Pancreas (tissue), 10 donors: ENCODE measurements around the gene NT5C3A. TPM values are rescaled to one million over a fixed set of nuclear protein-coding genes. Genes with fewer than 3 reads are reported as not detected.

ENCODE experiments used
- ATAC-seq, 4 donors: fragments of 200-7000 bp; cut with Tn5 transposase; one replicate each; pipeline versions ENCODE4 v1.8.0 to v1.9.1; 2020; ENCODE audit warnings: mild to moderate bottlenecking in 4 of 4, moderate library complexity in 4 of 4
- DNase-seq, 6 donors: peaks; one replicate each; pipeline ENCODE4 v3.0.0-alpha.2; 2020
- FAIRE-seq: peaks from 2 replicates; lab custom pipeline; 2012; peaks lifted over from hg19 to GRCh38; lab: Jason Lieb, UNC
- H3K27ac ChIP-seq, 4 donors: fragments of 200-600 bp; sonication (generic); 1 replicate in 3 of 4; 2 replicates in 1 of 4; pipeline versions ENCODE4 v1.5.0 to v1.8.0; 2020
- H3K27me3 ChIP-seq, 4 donors: fragments of 200-600 bp; one replicate each; pipeline ENCODE4 v1.8.0; 2021
- H3K36me3 ChIP-seq, 3 donors: fragments of 200-600 bp; sonication (generic) in 1 of 3; one replicate each; pipeline versions ENCODE4 v1.5.0 to v1.8.0; 2020 to 2021
- H3K4me1 ChIP-seq, 3 donors: fragments of 200-600 bp; one replicate each; pipeline ENCODE4 v1.8.0; 2021
- H3K4me3 ChIP-seq, 4 donors: fragments of 200-600 bp; sonication (generic) in 2 of 4; one replicate each; pipeline versions ENCODE4 v1.5.0 to v1.8.0; 2020 to 2021
- H3K9me3 ChIP-seq, 4 donors: fragments of 200-600 bp; one replicate each; pipeline ENCODE4 v1.8.0; 2021
- WGBS, 2 donors: extraction: QIAGEN DNeasy Blood & Tissue Kit; methylation state at CpG; one replicate each; pipeline ENCODE4 v1.1.7; 2013; 5-methylcytosine and 5-hydroxymethylcytosine counted together
- intact Hi-C, 3 donors: fragments of 100-400 bp; cut with DNase I; formaldehyde crosslinking; loops; one replicate each; pipeline versions ENCODE4 v1.11.1 to v1.14.2; 2022
- polyA plus RNA-seq, 2 donors: library from polyadenylated mRNA; stranded (reverse); fragments of 200-250 nt; gene quantifications; one replicate each; pipeline ENCODE4 v1.2.3, GENCODE V29; 2013
- total RNA-seq, 6 donors: library from RNA; stranded (reverse); fragmentation: NEBNext Ultra II Directional in 4 of 6; extraction: Animal tissue kit (Norgen Biotek cat#: 25700) in 4 of 6; gene quantifications; one replicate each; pipeline versions ENCODE4 v1.2.1 to v1.2.4, GENCODE V29; 2021 to 2023
- TF ChIP-seq, protein P1 (sequence below), 4 donors: fragments of 200-600 bp; sonication (generic) in 3 of 4; IDR thresholded peaks; one replicate each; pipeline versions ENCODE4 v1.5.0 to v1.8.0; 2021; ENCODE audit warnings: antibody characterized with exemption in 4 of 4
- donor health status: healthy with polysubstance abuse.
- donor health status: DM: no; HTN: no; CAD: no; lungs with moderate emphysema.
- donor health status: DM: no; HTN: no; CAD: no.
- donor health status: control.
- donor health status: control.
- donor health status: Bipolar disorder and iron deficiency.
- donor health status: DM: yes; HTN: yes; CAD: no.
- donor health status: DM: no; HTN: no; CAD: no.
- donor health status: DM: no; HTN: no; CAD: no.
- donor health status: DM: yes; HTN: yes; CAD: no.

The NT5C3A gene
- total and polyA plus RNA-seq, 8 donors = 13.8 to 30.3 (median 24.6) TPM

DNA sequence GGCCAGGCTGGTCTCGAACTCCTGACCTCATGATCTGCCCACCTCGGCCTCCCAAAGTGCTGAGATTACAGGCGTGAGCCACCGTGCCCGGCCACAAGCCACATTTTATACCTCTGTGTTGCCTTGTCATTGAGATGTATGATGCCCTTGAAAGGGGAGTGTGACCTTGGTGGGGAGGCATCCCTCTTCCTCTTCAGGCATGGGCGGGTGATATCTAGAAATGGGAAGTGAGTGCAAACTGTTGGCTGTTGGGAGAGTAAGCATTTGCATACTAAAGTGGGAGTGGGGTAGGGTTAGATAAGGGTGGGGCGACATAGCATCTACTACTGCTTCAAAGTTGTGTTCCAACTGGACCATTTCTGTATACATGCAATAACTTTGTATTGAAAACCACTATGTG is 26.6 kb upstream of the NT5C3A start:
- H3K9me3 ChIP-seq = no peaks in the 10 kb centered on the region
- WGBS, 2 donors = 77 to 88% methylated on average over 7 of the region's 7 CpGs
- no peak overlapping the region for H3K27ac ChIP-seq
- DNase-seq = no peak
- no peak for FAIRE-seq
- H3K36me3 ChIP-seq = no peaks in the 10 kb centered on the region
- intact Hi-C loops = no loop called here
- no peaks in the 10 kb centered on the region for H3K27me3 ChIP-seq
- TF ChIP-seq, protein P1, sequence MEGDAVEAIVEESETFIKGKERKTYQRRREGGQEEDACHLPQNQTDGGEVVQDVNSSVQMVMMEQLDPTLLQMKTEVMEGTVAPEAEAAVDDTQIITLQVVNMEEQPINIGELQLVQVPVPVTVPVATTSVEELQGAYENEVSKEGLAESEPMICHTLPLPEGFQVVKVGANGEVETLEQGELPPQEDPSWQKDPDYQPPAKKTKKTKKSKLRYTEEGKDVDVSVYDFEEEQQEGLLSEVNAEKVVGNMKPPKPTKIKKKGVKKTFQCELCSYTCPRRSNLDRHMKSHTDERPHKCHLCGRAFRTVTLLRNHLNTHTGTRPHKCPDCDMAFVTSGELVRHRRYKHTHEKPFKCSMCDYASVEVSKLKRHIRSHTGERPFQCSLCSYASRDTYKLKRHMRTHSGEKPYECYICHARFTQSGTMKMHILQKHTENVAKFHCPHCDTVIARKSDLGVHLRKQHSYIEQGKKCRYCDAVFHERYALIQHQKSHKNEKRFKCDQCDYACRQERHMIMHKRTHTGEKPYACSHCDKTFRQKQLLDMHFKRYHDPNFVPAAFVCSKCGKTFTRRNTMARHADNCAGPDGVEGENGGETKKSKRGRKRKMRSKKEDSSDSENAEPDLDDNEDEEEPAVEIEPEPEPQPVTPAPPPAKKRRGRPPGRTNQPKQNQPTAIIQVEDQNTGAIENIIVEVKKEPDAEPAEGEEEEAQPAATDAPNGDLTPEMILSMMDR (IDR thresholded peaks at IDR 0.05) = no peak
- H3K4me1 ChIP-seq = no peaks in the 10 kb centered on the region
- no peak for ATAC-seq
- no peak overlapping the region for H3K4me3 ChIP-seq

- H3K4me1 ChIP-seq = no peaks in the 10 kb centered on the region
- DNase-seq = no peak
- no peak for FAIRE-seq
- no peaks in the 10 kb centered on the region for H3K36me3 ChIP-seq
- TF ChIP-seq, protein P1 (IDR thresholded peaks at IDR 0.05) = no peak
- H3K4me3 ChIP-seq = no peak overlapping the region
- no peak overlapping the region for H3K27ac ChIP-seq
- H3K27me3 ChIP-seq = no peaks in the 10 kb centered on the region
- no peaks in the 10 kb centered on the region for H3K9me3 ChIP-seq
- WGBS, 2 donors = 63 to 69% methylated on average over 2 of the region's 2 CpGs
- intact Hi-C loops = no loop called here
- ATAC-seq = no peak
Measured at GRCh38 chr7:33087858-33088257, 25.3 kb upstream of the NT5C3A start.

- Histone ChIP-seq H3K4me3 (no peak overlapping the region), H3K36me3 (no peaks in the 10 kb centered on the region), H3K9me3 (no peaks in the 10 kb centered on the region), H3K4me1 (no peaks in the 10 kb centered on the region), H3K27me3 (no peaks in the 10 kb centered on the region), H3K27ac (no peak overlapping the region)
- ATAC-seq (no peak), DNase-seq (no peak), FAIRE-seq (no peak)
- intact Hi-C loops = no loop called here
- TF ChIP-seq, protein P1 (IDR thresholded peaks at IDR 0.05) = no peak
- 23 to 69% methylated on average over 2 of the region's 2 CpGs for WGBS, 2 donors
Measured at GRCh38 chr7:33087356-33087755, 24.8 kb upstream of the NT5C3A start.

GRCh38 chr7:33079763-33080690 is 17.5 kb upstream of the NT5C3A start:
- DNase-seq (no peak), ATAC-seq (no peak), FAIRE-seq (no peak)
- Histone ChIP-seq H3K4me1 (no peaks in the 10 kb centered on the region), H3K9me3 (no peaks in the 10 kb centered on the region), H3K27me3 (no peaks in the 10 kb centered on the region), H3K27ac (no peak overlapping the region), H3K4me3 (no peak overlapping the region), H3K36me3 (no peaks in the 10 kb centered on the region)
- TF ChIP-seq, protein P1 (IDR thresholded peaks at IDR 0.05) = no peak
- WGBS, 2 donors = 78 to 79% methylated on average over 9 of the region's 9 CpGs
- intact Hi-C loops = no loop called here

- Histone ChIP-seq H3K36me3 (no peaks in the 10 kb centered on the region), H3K27me3 (no peaks in the 10 kb centered on the region), H3K27ac (no peak overlapping the region), H3K4me1 (no peaks in the 10 kb centered on the region), H3K9me3 (no peaks in the 10 kb centered on the region), H3K4me3 (no peak overlapping the region)
- WGBS, 2 donors = 84 to 88% methylated on average over 2 of the region's 2 CpGs
- DNase-seq = no peak
- intact Hi-C loops = no loop called here
- no peak for FAIRE-seq
- ATAC-seq = no peak
- TF ChIP-seq, protein P1 (IDR thresholded peaks at IDR 0.05) = no peak
Measured at GRCh38 chr7:33079096-33079495, 16.5 kb upstream of the NT5C3A start.
